ENCODE measurements around the gene PTPN22. TPM values are rescaled to one million over a fixed set of nuclear protein-coding genes. Genes with fewer than 3 reads are reported as not detected.
A peak's percentile ranks its signal among the peaks of the same experiment; 100 is the strongest.

PTPN22 gene
- total RNA-seq, 3 donors from 2014 or later (not counting 1 experiment from before 2014, with no cell fraction given): 98.4 to 122 (median 104) TPM

- Mint-ChIP-seq H3K36me3 (no peaks in the 10 kb centered on the region), H3K27me3 (ENCODE audit: low read depth in 2 of 2) (no peaks in the 10 kb centered on the region), H3K27ac (peak overlapping the region; percentile 87 to 95), H3K4me3 (peak overlapping the region; percentile 74), H3K9me3 (no peaks in the 10 kb centered on the region), H3K4me1 (peaks cover 77 to 83% of the 10 kb centered on the region in 2 donors)
- peaks cover 44% of the 10 kb centered on the region for H3K4me1 ChIP-seq (ENCODE audit: control insufficient read depth, insufficient read depth, low read length)
- intact Hi-C loops (cut with micrococcal nuclease): loop anchor here (5.0 kb wide), 2 partner anchors 37 to 1257 kb away; partner anchors contain the start of genes CAPZA1 and ST7L
- H3K27me3 ChIP-seq (ENCODE audit: control insufficient read depth, insufficient read depth, low read length): no peaks in the 10 kb centered on the region
- DNase-seq: peak in 1 of 2 donors; percentile 54
- no CpG with 5 or more reads among the region's 1 CpG for WGBS (ENCODE audit: insufficient coverage)
- no peaks in the 10 kb centered on the region for H3K9me3 ChIP-seq (ENCODE audit: control insufficient read depth, insufficient read depth, low read length)
- no peaks in the 10 kb centered on the region for H3K36me3 ChIP-seq (ENCODE audit: control insufficient read depth, insufficient read depth, low read length)
- peak; percentile 24 to 50 (median 46) for ATAC-seq
- no peak for TF ChIP-seq CTCF (IDR thresholded peaks at IDR 0.05)
- no peak overlapping the region for H3K4me3 ChIP-seq (ENCODE audit: low read length)
- peak overlapping the region; percentile 75 for H3K27ac ChIP-seq (ENCODE audit: low read length)
Measured at GRCh38 chr1:113874012-113874879, 2.7 kb upstream of the PTPN22 start.

GRCh38 chr1:113872219-113872935 is 865 bp upstream of the PTPN22 start:
- Mint-ChIP-seq H3K27me3 (ENCODE audit: low read depth in 2 of 2) (no peaks in the 10 kb centered on the region), H3K27ac (peak overlapping the region; percentile 87 to 95), H3K9me3 (no peaks in the 10 kb centered on the region), H3K36me3 (no peaks in the 10 kb centered on the region), H3K4me3 (peak overlapping the region; percentile 94), H3K4me1 (peaks cover 79 to 85% of the 10 kb centered on the region in 2 donors)
- Histone ChIP-seq H3K36me3 (ENCODE audit: control insufficient read depth, insufficient read depth, low read length) (no peaks in the 10 kb centered on the region), H3K27ac (ENCODE audit: low read length) (peak overlapping the region; percentile 92), H3K9me3 (ENCODE audit: control insufficient read depth, insufficient read depth, low read length) (no peaks in the 10 kb centered on the region), H3K27me3 (ENCODE audit: control insufficient read depth, insufficient read depth, low read length) (no peaks in the 10 kb centered on the region), H3K4me1 (ENCODE audit: control insufficient read depth, insufficient read depth, low read length) (peaks cover 47% of the 10 kb centered on the region), H3K4me3 (ENCODE audit: low read length) (no peak overlapping the region)
- ATAC-seq: peak; percentile 9 to 54 (median 20)
- peak in 1 of 2 donors; percentile 53 for DNase-seq
- intact Hi-C loops (cut with micrococcal nuclease): loop anchor here (5.0 kb wide), 2 partner anchors 35 to 1255 kb away; partner anchors contain the start of genes CAPZA1 and ST7L
- TF ChIP-seq CTCF (IDR thresholded peaks at IDR 0.05): no peak

- 43% methylated on average over 3 of the region's 3 CpGs for WGBS (ENCODE audit: insufficient coverage)
- DNase-seq: peak in 1 of 2 donors; percentile 33
- no peaks in the 10 kb centered on the region for H3K27me3 Mint-ChIP-seq (ENCODE audit: low read depth in 2 of 2)
- H3K36me3 ChIP-seq (ENCODE audit: control insufficient read depth, insufficient read depth, low read length): peaks cover 1% of the 10 kb centered on the region
- H3K4me1 Mint-ChIP-seq: peaks cover 73 to 83% of the 10 kb centered on the region in 2 donors
- peak overlapping the region; percentile 94 for H3K4me3 Mint-ChIP-seq
- H3K9me3 ChIP-seq (ENCODE audit: control insufficient read depth, insufficient read depth, low read length): no peaks in the 10 kb centered on the region
- intact Hi-C loops (cut with micrococcal nuclease): loop anchor here (1.0 to 5.0 kb wide), 8 partner anchors 10 to 1253 kb away; partner anchors contain the start of genes AP4B1, CAPZA1, RSBN1 and ST7L
- H3K4me1 ChIP-seq (ENCODE audit: control insufficient read depth, insufficient read depth, low read length): peaks cover 48% of the 10 kb centered on the region
- peak overlapping the region; percentile 92 for H3K27ac ChIP-seq (ENCODE audit: low read length)
- peak overlapping the region; percentile 87 to 95 for H3K27ac Mint-ChIP-seq
- no peak for ATAC-seq
- TF ChIP-seq CTCF (IDR thresholded peaks at IDR 0.05): no peak
- H3K4me3 ChIP-seq (ENCODE audit: low read length): peak overlapping the region; percentile 70
- H3K9me3 Mint-ChIP-seq: no peaks in the 10 kb centered on the region
- H3K27me3 ChIP-seq (ENCODE audit: control insufficient read depth, insufficient read depth, low read length): no peaks in the 10 kb centered on the region
- H3K36me3 Mint-ChIP-seq: no peaks in the 10 kb centered on the region
Measured at GRCh38 chr1:113870778-113871177, 734 bp downstream of the PTPN22 start.

Data from natural killer cell (primary cell).